Transverse colon (tissue), 4 donors: ENCODE data around the gene FAM174C. TPM values are rescaled to one million over a fixed set of nuclear protein-coding genes. Genes with fewer than 3 reads are reported as not detected.

Experiments
- DNase-seq: peaks from one replicate; pipeline ENCODE4 v3.0.0-alpha.2; 2019
- H3K27ac ChIP-seq, 4 donors: fragments of 200-600 bp; sonication (generic); 2 replicates each; pipeline ENCODE4 v1.5.1; 2016 to 2018; ENCODE audit warnings: inconsistent platforms in 4 of 4
- H3K27me3 ChIP-seq: fragments of 200-600 bp; sonication (generic); 2 replicates; pipeline ENCODE4 v1.5.1; 2017; ENCODE audit warnings: inconsistent platforms
- H3K36me3 ChIP-seq, 4 donors: fragments of 200-600 bp; sonication (generic); 2 replicates each; pipeline ENCODE4 v1.5.1; 2017 to 2019; ENCODE audit warnings: inconsistent platforms in 4 of 4
- H3K4me1 ChIP-seq, 4 donors: fragments of 200-600 bp; sonication (generic); 2 replicates each; pipeline ENCODE4 v1.5.1; 2017 to 2020; ENCODE audit warnings: inconsistent platforms in 4 of 4
- H3K4me3 ChIP-seq, 4 donors: fragments of 200-600 bp; sonication (generic); 1 replicate in 1 of 4; 2 replicates in 3 of 4; pipeline versions ENCODE4 v1.5.1 to v1.6.1; 2017 to 2019; ENCODE audit warnings: inconsistent platforms in 4 of 4
- H3K9me3 ChIP-seq, 2 donors: fragments of 200-600 bp; sonication (generic); 2 replicates each; pipeline ENCODE4 v1.5.1; 2017 to 2019; ENCODE audit warnings: inconsistent platforms in 2 of 2
- EP300 ChIP-seq: sonication (generic); formaldehyde crosslinking; IDR thresholded peaks from one replicate; pipeline ENCODE4 v1.6.1; 2017; ENCODE audit warnings: antibody characterized with exemption, low read depth
- POLR2A ChIP-seq: fragments of 450-650 bp; IDR thresholded peaks from one replicate; pipeline ENCODE4 v1.6.1; 2016; ENCODE audit warnings: antibody characterized with exemption, mild to moderate bottlenecking, moderate library complexity
- POLR2AphosphoS5 ChIP-seq, 3 donors: sonication (generic); formaldehyde crosslinking; IDR thresholded peaks; one replicate each; pipeline ENCODE4 v1.6.1; 2016; ENCODE audit warnings: antibody characterized with exemption in 3 of 3
- WGBS, 2 donors: methylation state at CpG; one replicate each; pipeline ENCODE4 v1.1.5; 2018; ENCODE audit warnings: low coverage in 1 of 2; 5-methylcytosine and 5-hydroxymethylcytosine counted together
- in situ Hi-C, 4 donors: fragments of 200-750 bp; cut with MboI; loops; one replicate each; pipeline versions ENCODE4 v1.15.0 to v1.15.1; 2017; ENCODE audit warnings: low sequenced_read_pairs in 3 of 4, low pct_ligation_motif_present in 1 of 4, low pct_unique_long_range_greater_than_20kb in 1 of 4
- intact Hi-C: fragments of 100-400 bp; cut with DNase I; formaldehyde crosslinking; loops from one replicate; pipeline ENCODE4 v1.15.1; 2023; ENCODE audit warnings: low total_unique reads
- total RNA-seq, 4 donors: library from RNA; depleted of rRNA; stranded (reverse); fragments of >200 nt; gene quantifications; one replicate each; pipeline ENCODE4 v1.1.0, GENCODE V29; 2016
- TF ChIP-seq, protein P1 (sequence below), 5 experiments: fragments of 200-600 bp in 3 of 5; fragments of 450-650 bp in 2 of 5; sonication (generic) in 3 of 5; IDR thresholded peaks; 1 replicate in 2 of 5; 2 replicates in 3 of 5; pipeline ENCODE4 v1.5.1; 2016 to 2017; ENCODE audit warnings: antibody characterized with exemption in 5 of 5, inconsistent platforms in 3 of 5, mild to moderate bottlenecking in 2 of 5, moderate library complexity in 1 of 5

The FAM174C gene
- 100 to 1,000 TPM in 2 of 4 donors, 10 to 100 TPM in 2; 72.5 to 116 (median 99.0) TPM for total RNA-seq

DNA sequence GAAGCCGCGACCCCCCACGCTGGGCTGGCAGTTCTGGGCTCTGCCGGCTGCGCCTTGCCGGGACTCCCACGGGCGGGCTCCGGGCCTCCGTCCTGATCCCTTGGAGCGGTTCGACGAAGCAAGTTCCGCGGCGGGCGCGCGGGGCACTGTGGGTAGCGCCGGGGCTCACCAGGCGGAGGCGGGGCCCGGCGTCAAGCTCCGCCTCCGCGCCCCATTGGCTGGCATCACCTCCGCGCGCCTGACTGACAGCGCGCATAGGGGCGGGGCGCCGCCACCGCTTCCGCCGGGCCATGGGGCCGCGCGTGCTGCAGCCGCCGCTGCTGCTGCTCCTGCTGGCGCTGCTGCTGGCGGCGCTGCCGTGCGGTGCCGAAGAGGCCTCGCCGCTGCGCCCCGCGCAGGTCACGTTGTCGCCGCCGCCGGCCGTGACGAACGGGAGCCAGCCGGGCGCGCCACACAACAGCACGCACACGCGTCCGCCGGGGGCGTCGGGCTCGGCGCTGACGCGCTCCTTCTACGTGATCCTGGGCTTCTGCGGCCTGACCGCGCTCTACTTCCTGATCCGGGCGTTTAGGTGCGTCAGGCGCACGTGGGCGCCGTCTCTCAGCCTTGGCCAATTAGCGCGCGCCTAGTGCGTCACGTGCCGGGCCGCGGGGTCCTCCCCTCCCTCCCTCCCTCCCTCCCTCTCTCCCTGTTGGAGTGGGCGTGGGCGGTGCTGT is at the start of gene FAM174C:
Gene FAM174C (plus strand): TSS at position 271 of the 716 bp plus-strand sequence. CDS start 20 bp downstream, at position 291.
- WGBS, 2 donors = 1% methylated on average over 59 of the region's 98 CpGs; no CpG with 5 or more reads in 1 of the 2 donors
- peak; percentile 96 for DNase-seq
- no peak for TF ChIP-seq EP300
- TF ChIP-seq POLR2AphosphoS5 (IDR thresholded peaks at IDR 0.05) = peak; percentile 62 to 78 (median 72)
- TF ChIP-seq, protein P1, sequence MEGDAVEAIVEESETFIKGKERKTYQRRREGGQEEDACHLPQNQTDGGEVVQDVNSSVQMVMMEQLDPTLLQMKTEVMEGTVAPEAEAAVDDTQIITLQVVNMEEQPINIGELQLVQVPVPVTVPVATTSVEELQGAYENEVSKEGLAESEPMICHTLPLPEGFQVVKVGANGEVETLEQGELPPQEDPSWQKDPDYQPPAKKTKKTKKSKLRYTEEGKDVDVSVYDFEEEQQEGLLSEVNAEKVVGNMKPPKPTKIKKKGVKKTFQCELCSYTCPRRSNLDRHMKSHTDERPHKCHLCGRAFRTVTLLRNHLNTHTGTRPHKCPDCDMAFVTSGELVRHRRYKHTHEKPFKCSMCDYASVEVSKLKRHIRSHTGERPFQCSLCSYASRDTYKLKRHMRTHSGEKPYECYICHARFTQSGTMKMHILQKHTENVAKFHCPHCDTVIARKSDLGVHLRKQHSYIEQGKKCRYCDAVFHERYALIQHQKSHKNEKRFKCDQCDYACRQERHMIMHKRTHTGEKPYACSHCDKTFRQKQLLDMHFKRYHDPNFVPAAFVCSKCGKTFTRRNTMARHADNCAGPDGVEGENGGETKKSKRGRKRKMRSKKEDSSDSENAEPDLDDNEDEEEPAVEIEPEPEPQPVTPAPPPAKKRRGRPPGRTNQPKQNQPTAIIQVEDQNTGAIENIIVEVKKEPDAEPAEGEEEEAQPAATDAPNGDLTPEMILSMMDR (IDR thresholded peaks at IDR 0.05) = no peak
- peak; percentile 75 for TF ChIP-seq POLR2A
- H3K36me3 ChIP-seq = peaks cover 0 to 28% (median 13%) of the 10 kb centered on the region in 4 donors
- peak within 1 kb of the TSS; percentile 54 to 67 (median 58) for H3K4me3 ChIP-seq
- intact Hi-C loops = no loop called here
- in situ Hi-C loops = loop anchor here in 2 of 4 donors (25.0 kb wide), 1 partner anchor 112 kb away; the partner anchor contains the start of gene NDUFS7 (in 2 of the 2)
- peak within 1 kb of the TSS; percentile 98 to 100 (median 100) for H3K27ac ChIP-seq
- H3K4me1 ChIP-seq = peaks cover 53 to 68% (median 63%) of the 10 kb centered on the region in 4 donors
- no peaks in the 10 kb centered on the region for H3K9me3 ChIP-seq
- no peaks in the 10 kb centered on the region for H3K27me3 ChIP-seq

GRCh38 chr19:1226227-1226518 is 49.2 kb upstream of the FAM174C start:
- peaks cover 0 to 10% (median 1%) of the 10 kb centered on the region in 4 donors for H3K4me1 ChIP-seq
- H3K27me3 ChIP-seq = no peaks in the 10 kb centered on the region
- peaks cover 0 to 20% (median 6%) of the 10 kb centered on the region in 4 donors for H3K36me3 ChIP-seq
- in situ Hi-C loops = no loop called here
- no peaks in the 10 kb centered on the region for H3K9me3 ChIP-seq
- no peak overlapping the region for H3K27ac ChIP-seq
- intact Hi-C loops = no loop called here
- DNase-seq = no peak
- no peak overlapping the region for H3K4me3 ChIP-seq
- WGBS, 2 donors = 96% methylated on average over 11 of the region's 11 CpGs; no CpG with 5 or more reads in 1 of the 2 donors
- TF ChIP-seq POLR2AphosphoS5 (IDR thresholded peaks at IDR 0.05) = no peak

GRCh38 chr19:1226522-1227303 is 48.6 kb upstream of the FAM174C start:
- Histone ChIP-seq H3K4me1 (peaks cover 0 to 8% (median under 1%) of the 10 kb centered on the region in 4 donors), H3K27ac (no peak overlapping the region), H3K4me3 (no peak overlapping the region), H3K36me3 (peaks cover 0 to 20% (median 6%) of the 10 kb centered on the region in 4 donors), H3K27me3 (no peaks in the 10 kb centered on the region), H3K9me3 (no peaks in the 10 kb centered on the region)
- DNase-seq = no peak
- WGBS, 2 donors = 91% methylated on average over 30 of the region's 50 CpGs; no CpG with 5 or more reads in 1 of the 2 donors
- intact Hi-C loops = no loop called here
- no peak for TF ChIP-seq POLR2AphosphoS5 (IDR thresholded peaks at IDR 0.05)
- TF ChIP-seq, protein P1 (IDR thresholded peaks at IDR 0.05) = no peak
- no peak for TF ChIP-seq EP300
- TF ChIP-seq POLR2A = no peak
- in situ Hi-C loops = no loop called here

- no peaks in the 10 kb centered on the region for H3K27me3 ChIP-seq
- H3K4me3 ChIP-seq = no peak overlapping the region
- peaks cover 0 to 20% (median 6%) of the 10 kb centered on the region in 4 donors for H3K36me3 ChIP-seq
- peaks cover under 1 to 10% (median 5%) of the 10 kb centered on the region in 4 donors for H3K4me1 ChIP-seq
- WGBS, 2 donors = 91% methylated on average over 55 of the region's 56 CpGs; no CpG with 5 or more reads in 1 of the 2 donors
- TF ChIP-seq, protein P1 (IDR thresholded peaks at IDR 0.05) = no peak
- no peak for TF ChIP-seq EP300
- TF ChIP-seq POLR2A = no peak
- TF ChIP-seq POLR2AphosphoS5 (IDR thresholded peaks at IDR 0.05) = no peak
- intact Hi-C loops (loop anchor here (1.0 kb wide), 1 partner anchor 30 kb away; no protein-coding TSS in a partner anchor), in situ Hi-C loops (no loop called here)
- DNase-seq = no peak
- no peak overlapping the region for H3K27ac ChIP-seq
- H3K9me3 ChIP-seq = no peaks in the 10 kb centered on the region
Observed at GRCh38 chr19:1227304-1228054, 47.9 kb upstream of the FAM174C start.
